GM18951 (cell line): ENCODE results near the gene SLC22A3.

Source experiments
- POLR2A ChIP-seq: IDR thresholded peaks from 4 replicates; pipeline ENCODE4 v1.6.1; 2011; ENCODE audit warnings: mild to moderate bottlenecking; ENCODE audit not compliant: insufficient read length, insufficient read depth; ENCODE audit errors: extremely low read depth
- in situ Hi-C: fragments of 300-500 bp; cut with MboI; formaldehyde crosslinking; loops from one replicate; pipeline ENCODE4 v1.12.0; 2022; ENCODE audit warnings: low sequenced_read_pairs, mixed read lengths, inconsistent platforms; ENCODE audit not compliant: unreplicated experiment

Gene SLC22A3

GRCh38 chr6:160420253-160420968 is 72.2 kb downstream of the SLC22A3 start:
- in situ Hi-C loops: no loop called here
- TF ChIP-seq POLR2A: no peak

- TF ChIP-seq POLR2A: no peak
- in situ Hi-C loops: no loop called here
Observed at GRCh38 chr6:160420969-160421556, 72.9 kb downstream of the SLC22A3 start.

- TF ChIP-seq POLR2A: no peak
Observed at GRCh38 chr6:160421854-160422253, 73.7 kb downstream of the SLC22A3 start.

GRCh38 chr6:160424256-160424655 is 76.1 kb downstream of the SLC22A3 start:
- no peak for TF ChIP-seq POLR2A
- in situ Hi-C loops: no loop called here

More at GRCh38 chr6:160421854-160422253, 73.7 kb downstream of the SLC22A3 start:
- in situ Hi-C loops: no loop called here

GRCh38 chr6:160426136-160426535 is 78.0 kb downstream of the SLC22A3 start:
- in situ Hi-C loops: no loop called here
- no peak for TF ChIP-seq POLR2A

GRCh38 chr6:160427312-160428068 is 79.3 kb downstream of the SLC22A3 start:
- TF ChIP-seq POLR2A: no peak
- in situ Hi-C loops: no loop called here

- no peak for TF ChIP-seq POLR2A
- in situ Hi-C loops: no loop called here
Observed at GRCh38 chr6:160428069-160428430, 79.9 kb downstream of the SLC22A3 start.

GRCh38 chr6:160428818-160429619 is 80.8 kb downstream of the SLC22A3 start:
- TF ChIP-seq POLR2A: no peak
- in situ Hi-C loops: no loop called here

- no peak for TF ChIP-seq POLR2A
- in situ Hi-C loops: no loop called here
Observed at GRCh38 chr6:160429620-160429895, 81.4 kb downstream of the SLC22A3 start.

GRCh38 chr6:160430203-160430602 is 82.0 kb downstream of the SLC22A3 start:
- in situ Hi-C loops: no loop called here
- no peak for TF ChIP-seq POLR2A

GRCh38 chr6:160430751-160431150 is 82.6 kb downstream of the SLC22A3 start:
- no peak for TF ChIP-seq POLR2A

GRCh38 chr6:160431226-160431625 is 83.0 kb downstream of the SLC22A3 start:
- in situ Hi-C loops: no loop called here

More at GRCh38 chr6:160430751-160431150, 82.6 kb downstream of the SLC22A3 start:
- in situ Hi-C loops: no loop called here

GRCh38 chr6:160431791-160432404 is 83.7 kb downstream of the SLC22A3 start:
- TF ChIP-seq POLR2A: no peak
- in situ Hi-C loops: no loop called here

More at GRCh38 chr6:160431226-160431625, 83.0 kb downstream of the SLC22A3 start:
- TF ChIP-seq POLR2A: no peak
